ENCODE measurements around the gene STK40. TPM values are rescaled to one million over a fixed set of nuclear protein-coding genes. Genes with fewer than 3 reads are reported as not detected.
A peak's percentile ranks its signal among the peaks of the same experiment; 100 is the strongest.

Gene STK40
- total RNA-seq, 1 donor from 2014 or later: 52.9 TPM

GRCh38 chr1:36354486-36354885 is 31.2 kb downstream of the STK40 start:
- H3K36me3 Mint-ChIP-seq (ENCODE audit: unreplicated experiment): no peaks in the 10 kb centered on the region
- peaks cover 9% of the 10 kb centered on the region for H3K9me3 Mint-ChIP-seq (ENCODE audit: unreplicated experiment)
- DNase-seq: no peak
- peak overlapping the region; percentile 34 for H3K4me3 Mint-ChIP-seq (ENCODE audit: unreplicated experiment)
- H3K4me1 Mint-ChIP-seq (ENCODE audit: low read depth, unreplicated experiment): peaks cover 36% of the 10 kb centered on the region
- TF ChIP-seq, protein P1, sequence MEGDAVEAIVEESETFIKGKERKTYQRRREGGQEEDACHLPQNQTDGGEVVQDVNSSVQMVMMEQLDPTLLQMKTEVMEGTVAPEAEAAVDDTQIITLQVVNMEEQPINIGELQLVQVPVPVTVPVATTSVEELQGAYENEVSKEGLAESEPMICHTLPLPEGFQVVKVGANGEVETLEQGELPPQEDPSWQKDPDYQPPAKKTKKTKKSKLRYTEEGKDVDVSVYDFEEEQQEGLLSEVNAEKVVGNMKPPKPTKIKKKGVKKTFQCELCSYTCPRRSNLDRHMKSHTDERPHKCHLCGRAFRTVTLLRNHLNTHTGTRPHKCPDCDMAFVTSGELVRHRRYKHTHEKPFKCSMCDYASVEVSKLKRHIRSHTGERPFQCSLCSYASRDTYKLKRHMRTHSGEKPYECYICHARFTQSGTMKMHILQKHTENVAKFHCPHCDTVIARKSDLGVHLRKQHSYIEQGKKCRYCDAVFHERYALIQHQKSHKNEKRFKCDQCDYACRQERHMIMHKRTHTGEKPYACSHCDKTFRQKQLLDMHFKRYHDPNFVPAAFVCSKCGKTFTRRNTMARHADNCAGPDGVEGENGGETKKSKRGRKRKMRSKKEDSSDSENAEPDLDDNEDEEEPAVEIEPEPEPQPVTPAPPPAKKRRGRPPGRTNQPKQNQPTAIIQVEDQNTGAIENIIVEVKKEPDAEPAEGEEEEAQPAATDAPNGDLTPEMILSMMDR (IDR thresholded peaks at IDR 0.05; ENCODE audit: partially characterized antibody, unreplicated experiment): no peak
- H3K27me3 Mint-ChIP-seq (ENCODE audit: unreplicated experiment): peaks cover 8% of the 10 kb centered on the region
- peak overlapping the region; percentile 48 for H3K27ac Mint-ChIP-seq (ENCODE audit: unreplicated experiment)

DNA sequence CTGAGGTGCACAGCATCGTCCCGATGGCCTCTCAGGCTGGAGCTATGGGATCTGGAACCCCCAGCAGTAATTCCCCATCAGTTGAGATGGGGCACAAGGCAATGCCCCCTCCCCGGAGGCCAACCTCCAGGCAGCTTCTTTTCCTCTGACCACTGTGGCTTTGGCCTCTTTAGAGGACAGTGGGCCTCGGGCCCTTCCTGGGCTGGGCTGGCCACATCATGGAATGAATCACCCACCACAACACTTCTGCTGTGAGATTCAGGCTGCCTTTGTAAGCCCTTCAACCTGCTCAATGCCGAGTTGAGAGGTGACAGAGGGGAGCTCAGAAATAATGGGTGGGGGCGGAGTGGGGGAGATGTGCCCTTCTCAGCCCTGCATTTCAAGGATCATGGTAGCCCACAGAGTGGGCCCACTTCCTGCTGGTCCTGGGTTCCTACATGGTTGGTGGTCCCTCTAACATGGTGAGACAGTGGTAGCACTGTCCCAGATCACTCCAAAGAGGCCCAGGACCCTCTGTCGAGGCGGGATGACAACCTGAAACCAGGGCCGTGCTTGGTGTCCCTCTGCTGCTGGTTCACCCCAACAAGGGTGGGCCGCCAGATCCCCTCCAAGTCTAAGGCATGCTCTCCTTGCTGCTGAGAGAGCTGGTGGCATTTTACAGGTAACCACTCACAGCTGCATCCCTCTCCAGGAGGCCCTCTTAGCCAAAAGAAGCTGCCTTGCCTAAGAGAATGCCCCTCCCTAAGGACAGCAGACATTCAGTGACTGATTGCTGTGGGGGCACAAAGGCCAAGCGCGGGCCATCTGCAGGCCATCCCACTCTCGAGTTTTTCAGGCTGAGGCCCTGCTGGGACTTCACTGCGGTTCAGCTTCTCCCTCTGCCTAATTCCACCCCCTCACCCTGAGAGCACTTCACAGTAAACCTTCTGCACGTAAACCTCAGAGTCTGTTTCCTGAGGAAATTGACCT is 32.5 kb downstream of the STK40 start:
- Mint-ChIP-seq H3K4me1 (ENCODE audit: low read depth, unreplicated experiment) (peaks cover 35% of the 10 kb centered on the region), H3K4me3 (ENCODE audit: unreplicated experiment) (no peak overlapping the region), H3K27ac (ENCODE audit: unreplicated experiment) (peak overlapping the region; percentile 96), H3K27me3 (ENCODE audit: unreplicated experiment) (peaks cover 8% of the 10 kb centered on the region), H3K36me3 (ENCODE audit: unreplicated experiment) (no peaks in the 10 kb centered on the region), H3K9me3 (ENCODE audit: unreplicated experiment) (peaks cover 10% of the 10 kb centered on the region)
- TF ChIP-seq, protein P1 (IDR thresholded peaks at IDR 0.05; ENCODE audit: partially characterized antibody, unreplicated experiment): no peak
- no peak for DNase-seq

DNA sequence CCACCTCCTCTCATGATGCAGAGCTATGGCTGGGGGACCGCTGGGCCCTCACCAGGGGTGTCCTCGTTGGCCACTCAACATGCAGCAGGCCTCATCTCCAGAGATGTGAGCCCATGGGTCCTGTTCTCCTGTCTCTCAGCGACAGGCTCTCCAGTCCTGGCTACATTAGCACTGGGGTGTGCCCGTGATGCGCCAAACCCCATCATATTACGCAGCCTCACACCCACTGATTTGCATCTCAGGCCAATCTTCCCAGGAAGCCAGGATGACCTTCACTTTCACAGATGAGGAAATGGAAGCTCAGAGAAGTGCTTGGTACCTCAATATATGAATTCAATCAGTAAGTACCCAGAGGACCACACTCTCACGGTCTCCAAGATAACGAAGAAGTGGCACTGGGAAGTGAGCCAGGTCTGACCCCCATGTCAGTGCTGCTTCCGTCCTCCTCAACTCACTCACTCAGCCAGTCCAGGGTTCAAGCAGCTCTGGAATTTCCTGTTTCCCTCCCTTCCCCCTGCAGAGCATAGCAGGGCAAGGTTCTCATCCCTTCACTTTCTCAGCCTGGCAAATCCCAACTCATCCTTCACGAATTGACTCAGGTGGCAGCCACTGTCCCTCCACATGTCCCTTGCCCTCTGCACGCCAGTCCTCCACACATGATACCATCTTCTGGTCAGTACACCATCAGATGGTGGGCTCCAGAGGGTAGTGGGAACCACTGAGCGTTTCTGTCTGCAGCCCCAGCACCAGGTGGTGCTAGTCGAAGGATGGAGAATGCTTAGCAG is 33.4 kb downstream of the STK40 start:
- peak overlapping the region; percentile 69 for H3K4me3 Mint-ChIP-seq (ENCODE audit: unreplicated experiment)
- no peak for DNase-seq
- H3K9me3 Mint-ChIP-seq (ENCODE audit: unreplicated experiment): peaks cover 13% of the 10 kb centered on the region
- H3K36me3 Mint-ChIP-seq (ENCODE audit: unreplicated experiment): no peaks in the 10 kb centered on the region
- H3K27ac Mint-ChIP-seq (ENCODE audit: unreplicated experiment): peak overlapping the region; percentile 96
- H3K27me3 Mint-ChIP-seq (ENCODE audit: unreplicated experiment): peaks cover 8% of the 10 kb centered on the region
- H3K4me1 Mint-ChIP-seq (ENCODE audit: low read depth, unreplicated experiment): peaks cover 40% of the 10 kb centered on the region
- TF ChIP-seq, protein P1 (IDR thresholded peaks at IDR 0.05; ENCODE audit: partially characterized antibody, unreplicated experiment): no peak

- peak; percentile 64 for DNase-seq
- peak overlapping the region; percentile 72 for H3K4me3 Mint-ChIP-seq (ENCODE audit: unreplicated experiment)
- H3K27me3 Mint-ChIP-seq (ENCODE audit: unreplicated experiment): peaks cover 8% of the 10 kb centered on the region
- H3K36me3 Mint-ChIP-seq (ENCODE audit: unreplicated experiment): no peaks in the 10 kb centered on the region
- peaks cover 46% of the 10 kb centered on the region for H3K4me1 Mint-ChIP-seq (ENCODE audit: low read depth, unreplicated experiment)
- peaks cover 13% of the 10 kb centered on the region for H3K9me3 Mint-ChIP-seq (ENCODE audit: unreplicated experiment)
- peak overlapping the region; percentile 96 for H3K27ac Mint-ChIP-seq (ENCODE audit: unreplicated experiment)
- TF ChIP-seq, protein P1 (IDR thresholded peaks at IDR 0.05; ENCODE audit: partially characterized antibody, unreplicated experiment): no peak
These were observed 34.3 kb downstream of the STK40 start for GRCh38 chr1:36351227-36351977.

Measured in glutamatergic neuron (in vitro differentiated cells).